PFSK-1 (cell line): ENCODE data around the gene TULP1.

Experiments used
- FOXP2 ChIP-seq: optimal IDR thresholded peaks from 2 replicates; pipeline ENCODE3; 2011; ENCODE audit warnings: borderline replicate concordance, control low read depth, inconsistent platforms; ENCODE audit not compliant: insufficient read depth; ENCODE audit errors: extremely low read length, extremely low read depth
- POLR2AphosphoS5 ChIP-seq: IDR thresholded peaks from 2 replicates; pipeline ENCODE4 v1.6.1; 2012; ENCODE audit warnings: low read depth, mild to moderate bottlenecking, control low read depth, low read length, moderate library complexity
- REST ChIP-seq, 2 experiments: IDR thresholded peaks; 2 replicates each; pipeline versions ENCODE4 v1.6.1 to v1.8.0; 2011 to 2012; ENCODE audit warnings: low read depth in 2 of 2, low read length in 2 of 2, control low read depth in 1 of 2, inconsistent platforms in 1 of 2, mild to moderate bottlenecking in 1 of 2, moderate library complexity in 1 of 2; ENCODE audit not compliant: insufficient read depth in 1 of 2
- SIN3A ChIP-seq: IDR thresholded peaks from 2 replicates; pipeline ENCODE4 v1.6.1; 2012; ENCODE audit warnings: mild to moderate bottlenecking, low read length, moderate library complexity, borderline replicate concordance; ENCODE audit not compliant: insufficient read depth
- TAF1 ChIP-seq: IDR thresholded peaks from 2 replicates; pipeline ENCODE4 v1.6.1; 2012; ENCODE audit warnings: low read length, control low read depth, borderline replicate concordance; ENCODE audit not compliant: insufficient read depth

The TULP1 gene

GRCh38 chr6:35547676-35548075 lies 35.0 kb upstream of the TULP1 start:
- TF ChIP-seq SIN3A, result no peak
- TF ChIP-seq POLR2AphosphoS5, result no peak
- TF ChIP-seq REST (IDR thresholded peaks at IDR 0.05; ENCODE audit: insufficient read depth in 1 of 2, low read depth in 2 of 2, low read length in 2 of 2), result no peak
- no peak for TF ChIP-seq FOXP2
- TF ChIP-seq TAF1, result no peak

GRCh38 chr6:35544769-35545361 lies 32.2 kb upstream of the TULP1 start:
- TF ChIP-seq REST (IDR thresholded peaks at IDR 0.05; ENCODE audit: insufficient read depth in 1 of 2, low read depth in 2 of 2, low read length in 2 of 2) (no peak), FOXP2 (no peak), TAF1 (no peak), SIN3A (no peak), POLR2AphosphoS5 (no peak)

GRCh38 chr6:35543459-35544193 lies 30.9 kb upstream of the TULP1 start:
- TF ChIP-seq TAF1 (no peak), SIN3A (no peak), FOXP2 (no peak), POLR2AphosphoS5 (no peak), REST (IDR thresholded peaks at IDR 0.05; ENCODE audit: insufficient read depth in 1 of 2, low read depth in 2 of 2, low read length in 2 of 2) (no peak)

- no peak for TF ChIP-seq TAF1
- TF ChIP-seq REST (IDR thresholded peaks at IDR 0.05; ENCODE audit: insufficient read depth in 1 of 2, low read depth in 2 of 2, low read length in 2 of 2), result no peak
- TF ChIP-seq FOXP2, result no peak
- TF ChIP-seq POLR2AphosphoS5, result no peak
- TF ChIP-seq SIN3A, result no peak
Measured at GRCh38 chr6:35541836-35542235, 29.1 kb upstream of the TULP1 start.
